Activated CD4-positive, CD25-positive, alpha-beta regulatory T cell treated with anti-CD3 and anti-CD28 coated beads, Interleukin-2, amount 50 U/mL, for 16 hours (primary cell): ENCODE data around the gene REEP2.
"Not testable (repeated sequence)": the region's sequence is repeated elsewhere in the genome, so short reads cannot be mapped to it uniquely, and the experiment has no call there.

Experiments
- DNase-seq: peaks from one replicate; pipeline ENCODE4 v3.0.0-alpha.2; 2020; ENCODE audit warnings: low read depth, low spot score

Gene REEP2

GRCh38 chr5:138466125-138466899 lies 27.5 kb downstream of the REEP2 start:
- no peak for DNase-seq

GRCh38 chr5:138466900-138467710 lies 28.2 kb downstream of the REEP2 start:
- no peak for DNase-seq

- DNase-seq = no peak
These were observed 28.9 kb downstream of the REEP2 start for GRCh38 chr5:138467711-138468132.

GRCh38 chr5:138468133-138468965 lies 29.5 kb downstream of the REEP2 start:
- DNase-seq = no peak

- no peak for DNase-seq
These were observed 30.2 kb downstream of the REEP2 start for GRCh38 chr5:138468966-138469539.

GRCh38 chr5:138469540-138470321 lies 30.9 kb downstream of the REEP2 start:
- no peak for DNase-seq

GRCh38 chr5:138470322-138471051 lies 31.6 kb downstream of the REEP2 start:
- no peak for DNase-seq

GRCh38 chr5:138471052-138471361 lies 32.1 kb downstream of the REEP2 start:
- no peak for DNase-seq

GRCh38 chr5:138472353-138472752 lies 33.5 kb downstream of the REEP2 start:
- no peak for DNase-seq

- DNase-seq = not testable (repeated sequence)
These were observed 34.3 kb downstream of the REEP2 start for GRCh38 chr5:138473151-138473550.

GRCh38 chr5:138476918-138477317 lies 38.1 kb downstream of the REEP2 start:
- DNase-seq = no peak

- DNase-seq = no peak
These were observed 43.8 kb downstream of the REEP2 start for GRCh38 chr5:138482638-138483037.

- DNase-seq = no peak
These were observed 49.7 kb downstream of the REEP2 start for GRCh38 chr5:138488481-138488945.

GRCh38 chr5:138489683-138490061 lies 50.8 kb downstream of the REEP2 start:
- DNase-seq = no peak

GRCh38 chr5:138490648-138491283 lies 51.9 kb downstream of the REEP2 start:
- no peak for DNase-seq

GRCh38 chr5:138491284-138491648 lies 52.4 kb downstream of the REEP2 start:
- no peak for DNase-seq

GRCh38 chr5:138491669-138492559 lies 53.1 kb downstream of the REEP2 start:
- peak; percentile 67 for DNase-seq

GRCh38 chr5:138492560-138493045 lies 53.7 kb downstream of the REEP2 start:
- DNase-seq = no peak

GRCh38 chr5:138495351-138495750 lies 56.5 kb downstream of the REEP2 start:
- DNase-seq = no peak
